ENCODE results near the gene PRR14. TPM values are rescaled to one million over a fixed set of nuclear protein-coding genes. Genes with fewer than 3 reads are reported as not detected.

Gene PRR14
- polyA plus RNA-seq, 1 of the 3 experiments (the other 2 are of a cell fraction) = 13.5 TPM

DNA sequence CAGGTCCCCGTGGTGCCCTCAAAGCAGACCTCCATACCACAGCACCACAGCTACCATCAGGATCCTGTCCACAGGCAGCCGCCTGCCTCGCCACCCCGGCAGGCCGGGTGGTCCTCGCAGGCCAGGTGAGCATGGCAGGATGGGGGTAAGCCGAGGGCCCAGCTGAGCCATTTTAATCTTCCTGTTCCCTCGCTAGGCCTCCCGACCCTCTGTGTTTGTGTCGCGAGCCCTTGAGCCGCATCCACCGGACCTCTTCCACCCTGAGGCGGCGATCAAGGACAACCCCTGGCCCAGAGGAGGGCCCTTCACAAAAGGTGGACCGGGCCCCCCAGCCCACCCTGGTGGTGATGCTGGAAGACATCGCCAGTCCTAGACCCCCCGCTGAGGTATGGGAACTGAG lies 2.0 kb downstream of the PRR14 start:
- POLR2A ChIA-PET = no interaction called here
- 96% methylated on average over 18 of the region's 18 CpGs for WGBS (ENCODE audit: low lambda C conversion rate)
- peaks cover 18 to 25% of the 10 kb centered on the region in 2 experiments for H3K36me3 ChIP-seq (replicated peaks in 1 of 2; ENCODE audit: control insufficient read depth in 1 of 2, insufficient read depth in 2 of 2, low read length in 1 of 2)
- H3K9ac ChIP-seq = peak overlapping the region; percentile 95; the same call in 1 of the 2 replicates
- no peaks in the 10 kb centered on the region for H3K9me2 ChIP-seq
- CTCF ChIA-PET = interaction anchor here (0.8 to 1.6 kb wide), 3 partner anchors 14 to 41 kb away, joined by 3 to 5 read pairs (median 3); no protein-coding TSS in a partner anchor
- no peak overlapping the region for H3K4me3 ChIP-seq (ENCODE audit: low read depth in 2 of 2, low read length in 1 of 2)
- H3F3A ChIP-seq (replicated peaks; ENCODE audit: insufficient read depth) = peaks cover 22% of the 10 kb centered on the region
- no peaks in the 10 kb centered on the region for H3K27me3 ChIP-seq (ENCODE audit: insufficient read depth)
- H3K4me1 ChIP-seq (ENCODE audit: control insufficient read depth in 1 of 2, insufficient read depth in 2 of 2, low read depth in 1 of 2, low read length in 1 of 2) = peaks cover 7 to 26% of the 10 kb centered on the region in 2 experiments
- H3K9me3 ChIP-seq = no peaks in the 10 kb centered on the region
- peaks cover 22% of the 10 kb centered on the region for H3K79me2 ChIP-seq (ENCODE audit: insufficient read depth)
- TF ChIP-seq JUND (IDR thresholded peaks at IDR 0.05) (no peak), CHD2 (IDR thresholded peaks at IDR 0.05; ENCODE audit: low read length, partially characterized antibody) (no peak), GABPA (IDR thresholded peaks at IDR 0.05; ENCODE audit: low read depth) (no peak)
- H3K27ac ChIP-seq (ENCODE audit: low read depth in 2 of 2, low read length in 1 of 2) = peak overlapping the region in 1 of 2 experiments; percentile 8; a peak in 1 of 4 replicates
- H4K20me1 ChIP-seq (ENCODE audit: insufficient read depth) = no peaks in the 10 kb centered on the region
- no peak overlapping the region for H2AFZ ChIP-seq (ENCODE audit: low read depth)
- no peak for DNase-seq
- peak overlapping the region; percentile 99 for H3K4me2 ChIP-seq

DNA sequence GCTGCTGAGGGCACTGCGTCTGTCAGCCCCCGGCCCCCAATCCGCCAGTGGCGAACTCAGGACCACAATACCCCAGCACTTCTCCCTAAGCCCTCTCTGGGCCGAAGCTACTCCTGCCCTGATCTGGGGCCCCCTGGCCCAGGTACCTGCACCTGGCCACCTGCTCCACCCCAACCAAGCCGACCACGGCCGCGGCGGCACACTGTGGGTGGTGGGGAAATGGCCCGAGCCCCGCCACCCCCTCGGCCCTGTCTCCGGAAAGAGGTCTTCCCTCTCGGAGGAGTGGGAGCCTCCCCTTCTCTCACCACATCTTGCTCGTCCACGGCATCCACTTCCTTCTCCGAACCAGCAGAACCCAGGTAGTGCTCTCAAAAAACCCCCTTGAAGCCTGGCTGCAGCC lies 4.1 kb downstream of the PRR14 start:
- Histone ChIP-seq H3K9me3 (no peaks in the 10 kb centered on the region), H2AFZ (ENCODE audit: low read depth) (no peak overlapping the region), H3K4me1 (ENCODE audit: control insufficient read depth in 1 of 2, insufficient read depth in 2 of 2, low read depth in 1 of 2, low read length in 1 of 2) (peaks cover 7 to 25% of the 10 kb centered on the region in 2 experiments), H3K9me2 (no peaks in the 10 kb centered on the region), H4K20me1 (ENCODE audit: insufficient read depth) (no peaks in the 10 kb centered on the region), H3K4me3 (ENCODE audit: low read depth in 2 of 2, low read length in 1 of 2) (no peak overlapping the region), H3K79me2 (ENCODE audit: insufficient read depth) (peaks cover 26% of the 10 kb centered on the region), H3K27ac (ENCODE audit: low read depth in 2 of 2, low read length in 1 of 2) (no peak overlapping the region), H3K4me2 (no peak overlapping the region), H3K9ac (no peak overlapping the region), H3K36me3 (replicated peaks in 1 of 2; ENCODE audit: control insufficient read depth in 1 of 2, insufficient read depth in 2 of 2, low read length in 1 of 2) (peaks cover 18 to 25% of the 10 kb centered on the region in 2 experiments), H3K27me3 (ENCODE audit: insufficient read depth) (no peaks in the 10 kb centered on the region), H3F3A (replicated peaks; ENCODE audit: insufficient read depth) (peaks cover 18% of the 10 kb centered on the region)
- ChIA-PET CTCF (interaction anchor here (1.1 to 2.1 kb wide), 4 partner anchors 16 to 225 kb away, joined by 3 to 6 read pairs (median 3); partner anchors contain the start of gene DCTPP1), POLR2A (no interaction called here)
- DNase-seq = no peak
- 95% methylated on average over 18 of the region's 18 CpGs for WGBS (ENCODE audit: low lambda C conversion rate)
- TF ChIP-seq, protein P1, sequence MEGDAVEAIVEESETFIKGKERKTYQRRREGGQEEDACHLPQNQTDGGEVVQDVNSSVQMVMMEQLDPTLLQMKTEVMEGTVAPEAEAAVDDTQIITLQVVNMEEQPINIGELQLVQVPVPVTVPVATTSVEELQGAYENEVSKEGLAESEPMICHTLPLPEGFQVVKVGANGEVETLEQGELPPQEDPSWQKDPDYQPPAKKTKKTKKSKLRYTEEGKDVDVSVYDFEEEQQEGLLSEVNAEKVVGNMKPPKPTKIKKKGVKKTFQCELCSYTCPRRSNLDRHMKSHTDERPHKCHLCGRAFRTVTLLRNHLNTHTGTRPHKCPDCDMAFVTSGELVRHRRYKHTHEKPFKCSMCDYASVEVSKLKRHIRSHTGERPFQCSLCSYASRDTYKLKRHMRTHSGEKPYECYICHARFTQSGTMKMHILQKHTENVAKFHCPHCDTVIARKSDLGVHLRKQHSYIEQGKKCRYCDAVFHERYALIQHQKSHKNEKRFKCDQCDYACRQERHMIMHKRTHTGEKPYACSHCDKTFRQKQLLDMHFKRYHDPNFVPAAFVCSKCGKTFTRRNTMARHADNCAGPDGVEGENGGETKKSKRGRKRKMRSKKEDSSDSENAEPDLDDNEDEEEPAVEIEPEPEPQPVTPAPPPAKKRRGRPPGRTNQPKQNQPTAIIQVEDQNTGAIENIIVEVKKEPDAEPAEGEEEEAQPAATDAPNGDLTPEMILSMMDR (IDR thresholded peaks at IDR 0.05) = no peak
- no peak for TF ChIP-seq NRF1 (IDR thresholded peaks at IDR 0.05; ENCODE audit: low read depth, low read length)
- TF ChIP-seq, protein P2, sequence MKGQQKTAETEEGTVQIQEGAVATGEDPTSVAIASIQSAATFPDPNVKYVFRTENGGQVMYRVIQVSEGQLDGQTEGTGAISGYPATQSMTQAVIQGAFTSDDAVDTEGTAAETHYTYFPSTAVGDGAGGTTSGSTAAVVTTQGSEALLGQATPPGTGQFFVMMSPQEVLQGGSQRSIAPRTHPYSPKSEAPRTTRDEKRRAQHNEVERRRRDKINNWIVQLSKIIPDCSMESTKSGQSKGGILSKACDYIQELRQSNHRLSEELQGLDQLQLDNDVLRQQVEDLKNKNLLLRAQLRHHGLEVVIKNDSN (IDR thresholded peaks at IDR 0.05; ENCODE audit: borderline replicate concordance, low read depth) = no peak
- TF ChIP-seq JUND (IDR thresholded peaks at IDR 0.05) = no peak
- TF ChIP-seq, protein P3, sequence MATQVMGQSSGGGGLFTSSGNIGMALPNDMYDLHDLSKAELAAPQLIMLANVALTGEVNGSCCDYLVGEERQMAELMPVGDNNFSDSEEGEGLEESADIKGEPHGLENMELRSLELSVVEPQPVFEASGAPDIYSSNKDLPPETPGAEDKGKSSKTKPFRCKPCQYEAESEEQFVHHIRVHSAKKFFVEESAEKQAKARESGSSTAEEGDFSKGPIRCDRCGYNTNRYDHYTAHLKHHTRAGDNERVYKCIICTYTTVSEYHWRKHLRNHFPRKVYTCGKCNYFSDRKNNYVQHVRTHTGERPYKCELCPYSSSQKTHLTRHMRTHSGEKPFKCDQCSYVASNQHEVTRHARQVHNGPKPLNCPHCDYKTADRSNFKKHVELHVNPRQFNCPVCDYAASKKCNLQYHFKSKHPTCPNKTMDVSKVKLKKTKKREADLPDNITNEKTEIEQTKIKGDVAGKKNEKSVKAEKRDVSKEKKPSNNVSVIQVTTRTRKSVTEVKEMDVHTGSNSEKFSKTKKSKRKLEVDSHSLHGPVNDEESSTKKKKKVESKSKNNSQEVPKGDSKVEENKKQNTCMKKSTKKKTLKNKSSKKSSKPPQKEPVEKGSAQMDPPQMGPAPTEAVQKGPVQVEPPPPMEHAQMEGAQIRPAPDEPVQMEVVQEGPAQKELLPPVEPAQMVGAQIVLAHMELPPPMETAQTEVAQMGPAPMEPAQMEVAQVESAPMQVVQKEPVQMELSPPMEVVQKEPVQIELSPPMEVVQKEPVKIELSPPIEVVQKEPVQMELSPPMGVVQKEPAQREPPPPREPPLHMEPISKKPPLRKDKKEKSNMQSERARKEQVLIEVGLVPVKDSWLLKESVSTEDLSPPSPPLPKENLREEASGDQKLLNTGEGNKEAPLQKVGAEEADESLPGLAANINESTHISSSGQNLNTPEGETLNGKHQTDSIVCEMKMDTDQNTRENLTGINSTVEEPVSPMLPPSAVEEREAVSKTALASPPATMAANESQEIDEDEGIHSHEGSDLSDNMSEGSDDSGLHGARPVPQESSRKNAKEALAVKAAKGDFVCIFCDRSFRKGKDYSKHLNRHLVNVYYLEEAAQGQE (IDR thresholded peaks at IDR 0.05; ENCODE audit: low read depth, low read length) = no peak
- no peak for TF ChIP-seq EZH2phosphoT487 (IDR thresholded peaks at IDR 0.05; ENCODE audit: borderline replicate concordance, low read depth)
- TF ChIP-seq MXI1 (IDR thresholded peaks at IDR 0.05; ENCODE audit: low read depth, low read length) = no peak

Data from SK-N-SH (cell line).